ENCODE results near the gene GALR1.

- TF ChIP-seq CTCF (IDR thresholded peaks at IDR 0.05; ENCODE audit: poor library complexity) (no peak), EZH2 (IDR thresholded peaks at IDR 0.05; ENCODE audit: borderline replicate concordance) (no peak)
These were observed 28.9 kb upstream of the GALR1 start for GRCh38 chr18:77220726-77221125.

Measured in hepatocyte (in vitro differentiated cells).